ENCODE measurements around the gene ADAMTSL4. TPM values are rescaled to one million over a fixed set of nuclear protein-coding genes. Genes with fewer than 3 reads are reported as not detected.

The ADAMTSL4 gene
- total RNA-seq (2014; rRNA removed) = 2.8 and 3.1 TPM in 2 replicates
- polyA plus RNA-seq (2012) = 4.8 TPM

DNA sequence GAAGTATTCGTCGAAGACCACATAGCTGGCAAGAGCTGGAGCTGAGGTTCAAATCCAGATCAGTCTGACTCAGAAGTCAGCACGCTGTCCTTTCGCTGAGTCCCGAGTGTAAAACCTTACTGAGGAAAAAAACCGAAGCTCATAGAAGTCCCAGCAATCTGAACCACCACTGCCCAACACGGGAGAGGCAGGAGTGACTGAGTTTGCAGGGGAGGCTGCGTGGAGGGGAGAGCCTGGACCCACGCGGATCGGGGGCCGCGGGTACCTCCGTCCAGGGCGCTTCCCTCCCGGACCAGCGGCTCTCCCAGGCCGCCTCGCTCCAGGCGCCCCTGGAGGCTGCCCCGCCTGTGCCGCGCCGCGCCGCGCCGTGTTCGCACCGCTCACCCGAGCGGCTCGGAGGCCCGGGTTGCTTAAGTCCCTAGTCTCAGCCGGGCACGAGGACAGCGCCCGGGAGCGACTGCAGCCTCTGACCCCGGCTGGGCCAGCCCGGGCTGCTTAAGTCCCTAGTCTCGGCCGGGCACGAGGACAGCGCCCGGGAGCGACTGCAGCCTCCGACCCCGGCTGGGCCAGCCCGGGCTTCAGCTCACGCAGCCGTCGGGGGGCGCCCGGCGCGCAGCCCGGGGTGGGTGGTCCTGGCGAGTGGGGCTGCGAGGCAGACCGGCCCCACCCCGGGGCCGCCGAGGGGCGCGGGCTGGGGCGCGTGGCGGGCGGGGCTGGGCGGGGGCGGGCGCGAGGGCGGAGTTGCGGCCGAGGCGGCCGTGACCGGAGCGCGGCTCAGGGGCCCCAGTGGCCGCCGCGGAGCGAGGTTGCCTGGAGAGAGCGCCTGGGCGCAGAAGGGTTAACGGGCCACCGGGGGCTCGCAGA, at the start of gene ADAMTSL4:
Gene ADAMTSL4, plus strand, starts transcription at position 777 of the 864 bp plus-strand sequence. CDS start 2,881 bp downstream, outside the sequence.
- peak; percentile 75 for DNase-seq (ENCODE audit: low read depth)

DNA sequence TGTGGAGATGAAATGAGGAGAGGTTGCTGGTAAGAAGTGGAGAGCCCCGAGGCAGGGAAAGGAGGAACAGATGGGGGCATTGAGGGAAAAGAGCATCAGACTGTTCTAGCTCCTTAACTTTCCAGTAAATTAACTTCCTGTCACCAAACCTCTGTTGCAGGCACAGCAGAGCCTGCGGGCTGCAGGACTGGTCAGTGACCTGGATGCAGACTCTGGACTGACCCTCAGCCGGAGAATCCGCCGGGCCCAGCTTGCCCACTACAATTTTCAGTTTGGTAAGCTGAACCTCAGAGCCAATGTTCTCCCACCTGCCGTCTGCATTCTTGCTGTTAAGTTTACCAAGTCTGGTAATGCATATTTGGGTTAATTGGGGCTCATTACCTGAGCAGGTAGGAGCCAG, 43.8 kb upstream of the ADAMTSL4 start:
- no peak for DNase-seq (ENCODE audit: low read depth)

DNA sequence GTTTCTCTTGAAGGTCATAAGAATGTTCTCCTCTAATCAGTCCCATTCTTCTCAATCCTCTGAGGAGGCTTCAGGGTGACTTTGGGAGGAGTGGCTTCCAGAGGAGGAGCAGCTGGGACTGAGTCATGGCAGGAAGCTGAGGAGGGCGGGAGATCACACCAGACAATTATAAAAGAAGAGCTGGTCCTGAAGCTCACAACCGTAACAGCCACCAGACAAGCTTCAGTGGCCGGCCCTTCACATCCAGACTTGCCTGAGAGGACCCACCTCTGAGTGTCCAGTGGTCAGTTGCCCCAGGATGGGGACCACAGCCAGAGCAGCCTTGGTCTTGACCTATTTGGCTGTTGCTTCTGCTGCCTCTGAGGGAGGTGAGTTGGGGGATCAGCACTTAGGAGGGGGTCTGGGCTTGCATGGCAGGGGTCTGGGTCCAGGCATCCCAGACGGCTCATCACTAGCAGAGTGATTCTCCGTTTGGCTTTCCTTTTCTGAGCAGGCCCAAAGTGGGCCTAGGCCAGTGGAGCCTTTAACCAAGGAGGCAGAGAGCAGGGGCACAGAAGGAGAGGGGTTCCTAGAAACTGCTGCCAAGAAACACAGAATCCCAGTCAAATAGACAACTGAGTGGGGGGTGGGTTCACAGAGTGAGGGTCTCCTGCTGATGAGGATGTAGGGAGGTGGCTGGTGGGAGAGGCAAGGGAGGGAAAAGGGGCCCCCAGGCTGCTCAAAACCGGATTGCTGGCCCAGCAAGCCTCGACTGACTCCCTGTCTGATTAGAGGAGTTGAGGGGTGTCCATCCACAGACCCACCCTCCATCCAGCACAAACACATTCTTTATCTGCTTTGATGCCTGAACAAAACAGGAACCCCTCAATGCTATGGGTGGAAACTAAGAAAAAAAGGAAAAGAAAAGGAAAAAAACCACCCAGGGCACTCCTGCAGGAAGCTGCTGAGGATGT, 41.0 kb upstream of the ADAMTSL4 start, which contains the start of gene ECM1:
Gene ECM1, plus strand, starts transcription at position 198 of the 953 bp plus-strand sequence. Its CDS starts 101 bp downstream, at position 299.
- DNase-seq (ENCODE audit: low read depth) = peak; percentile 85

DNA sequence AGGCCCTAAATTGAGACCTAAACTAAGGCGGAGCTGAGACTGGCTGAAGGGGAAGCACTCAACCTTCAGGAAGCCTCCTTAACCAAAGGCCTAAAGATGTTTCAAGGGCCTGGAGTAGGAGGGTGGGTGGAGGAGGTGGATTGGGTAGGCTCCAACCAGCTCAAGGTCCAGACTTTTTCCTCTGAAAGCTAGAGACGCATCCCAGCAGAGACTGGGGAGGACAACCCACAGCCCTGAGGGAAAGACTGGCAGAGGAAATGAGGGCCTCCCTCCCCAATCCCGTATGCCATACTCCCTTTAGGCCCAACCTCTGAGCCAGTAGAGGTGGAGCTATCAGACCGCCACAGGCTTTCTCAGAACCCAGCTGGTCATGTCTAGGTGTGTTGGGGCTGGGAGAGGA, 40.2 kb upstream of the ADAMTSL4 start:
- no peak for DNase-seq (ENCODE audit: low read depth)

DNA sequence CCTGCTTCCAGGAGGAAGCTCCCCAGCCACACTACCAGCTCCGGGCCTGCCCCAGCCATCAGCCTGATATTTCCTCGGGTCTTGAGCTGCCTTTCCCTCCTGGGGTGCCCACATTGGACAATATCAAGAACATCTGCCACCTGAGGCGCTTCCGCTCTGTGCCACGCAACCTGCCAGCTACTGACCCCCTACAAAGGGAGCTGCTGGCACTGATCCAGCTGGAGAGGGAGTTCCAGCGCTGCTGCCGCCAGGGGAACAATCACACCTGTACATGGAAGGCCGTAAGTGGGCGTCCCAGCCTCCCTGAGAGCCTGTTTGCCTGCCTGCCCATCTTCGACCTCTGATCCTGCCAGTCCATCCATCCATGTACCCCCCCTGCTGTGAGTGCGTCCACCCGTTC, 37.7 kb upstream of the ADAMTSL4 start:
- DNase-seq (ENCODE audit: low read depth) = no peak

DNA sequence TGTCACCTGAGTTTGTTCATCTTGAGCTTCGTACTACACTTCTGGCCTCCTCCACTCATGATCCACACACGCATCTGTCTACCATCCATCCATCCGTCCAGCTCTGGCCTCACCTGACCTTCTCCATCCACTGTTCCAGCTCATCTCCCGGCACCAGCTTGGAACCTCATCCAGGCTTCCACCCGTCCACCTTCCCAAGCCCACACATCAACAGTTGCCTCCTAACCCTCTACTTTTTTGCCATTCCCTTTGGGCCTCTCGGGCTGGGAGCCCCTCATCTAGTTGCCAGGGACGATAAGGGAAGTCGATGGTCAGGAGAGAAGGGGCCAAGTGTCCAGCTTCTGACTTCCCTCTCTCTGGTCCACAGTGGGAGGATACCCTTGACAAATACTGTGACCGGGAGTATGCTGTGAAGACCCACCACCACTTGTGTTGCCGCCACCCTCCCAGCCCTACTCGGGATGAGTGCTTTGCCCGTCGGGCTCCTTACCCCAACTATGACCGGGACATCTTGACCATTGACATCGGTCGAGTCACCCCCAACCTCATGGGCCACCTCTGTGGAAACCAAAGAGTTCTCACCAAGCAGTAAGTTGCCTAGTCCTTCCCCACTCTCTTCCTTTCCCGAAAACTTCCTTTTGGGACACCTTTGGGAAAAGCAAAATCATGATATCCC, 37.1 kb upstream of the ADAMTSL4 start:
- no peak for DNase-seq (ENCODE audit: low read depth)

DNA sequence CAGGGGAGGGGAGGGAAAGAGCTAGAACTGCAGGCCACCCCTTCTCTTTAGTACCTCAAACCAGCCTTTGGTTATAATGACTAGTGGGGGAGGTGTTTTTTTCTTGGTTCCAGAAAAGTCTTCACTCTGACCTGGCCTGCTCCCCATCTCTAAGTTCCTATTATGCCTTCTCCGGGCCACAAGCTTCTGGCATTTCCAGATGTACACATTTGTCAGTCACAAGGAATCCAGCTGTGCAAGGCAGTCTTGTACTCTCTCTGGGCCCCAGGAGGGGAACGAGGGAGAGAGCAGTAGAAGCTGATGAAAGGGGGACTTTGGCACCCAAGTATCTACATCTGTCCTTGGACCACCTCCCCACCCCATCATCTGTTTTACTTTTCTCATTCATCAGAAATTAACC, 36.4 kb upstream of the ADAMTSL4 start:
- no peak for DNase-seq (ENCODE audit: low read depth)

DNA sequence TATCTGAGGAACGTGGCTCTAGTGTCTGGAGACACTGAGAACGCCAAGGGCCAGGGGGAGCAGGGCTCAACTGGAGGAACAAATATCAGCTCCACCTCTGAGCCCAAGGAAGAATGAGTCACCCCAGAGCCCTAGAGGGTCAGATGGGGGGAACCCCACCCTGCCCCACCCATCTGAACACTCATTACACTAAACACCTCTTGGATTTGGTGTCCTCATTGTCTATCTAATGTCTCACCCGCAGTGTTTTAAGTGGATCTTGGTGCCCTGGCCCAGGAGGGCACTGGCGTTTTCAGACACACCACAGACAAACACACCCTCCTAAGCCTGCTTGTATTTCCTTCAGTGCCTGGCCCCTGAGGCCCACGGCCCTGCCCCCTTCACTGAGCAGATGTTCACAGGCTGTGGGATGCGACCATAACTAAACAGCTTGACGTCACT, 35.8 kb upstream of the ADAMTSL4 start:
- peak; percentile 31 for DNase-seq (ENCODE audit: low read depth)

DNA sequence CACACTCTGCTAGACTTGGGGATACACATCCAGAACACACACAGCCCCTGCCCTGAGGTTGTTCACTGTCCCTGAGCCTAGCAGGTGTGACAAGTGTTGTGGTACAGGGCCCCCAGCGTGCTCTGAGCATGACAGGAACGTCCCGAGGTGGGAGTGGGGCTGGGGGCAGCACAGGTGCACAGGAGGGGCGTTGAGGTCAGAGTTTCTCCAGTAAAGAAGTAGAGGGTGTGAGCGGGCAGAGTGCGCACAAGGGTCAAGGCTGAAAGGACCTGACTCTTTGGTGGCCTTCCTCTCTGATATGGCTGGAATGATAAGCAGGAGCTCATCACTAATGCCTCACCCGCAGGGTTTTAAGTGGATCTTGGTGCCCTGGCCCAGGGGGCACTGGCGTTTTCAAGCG, 34.9 kb upstream of the ADAMTSL4 start:
- no peak for DNase-seq (ENCODE audit: low read depth)

DNA sequence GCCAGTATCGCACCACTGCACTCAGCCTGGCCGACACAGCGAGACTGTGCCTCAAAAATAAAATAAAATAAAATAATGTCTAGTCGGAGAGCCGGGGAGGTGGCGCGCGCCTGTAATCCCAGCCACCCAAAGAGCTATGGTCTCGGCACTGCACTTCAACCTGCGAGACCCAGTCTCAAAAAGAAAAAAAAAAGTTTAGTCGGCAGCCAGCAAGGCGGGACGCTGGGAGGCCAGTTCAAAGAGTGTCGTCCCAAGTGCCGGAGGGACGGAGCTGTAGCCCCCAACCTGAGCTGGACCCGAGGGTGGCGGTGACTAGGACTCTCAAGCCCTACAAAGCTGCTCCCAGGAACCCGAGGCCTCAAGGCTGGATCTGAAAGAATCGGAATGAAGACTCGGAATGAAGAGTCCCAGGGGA, 34.3 kb upstream of the ADAMTSL4 start:
- DNase-seq (ENCODE audit: low read depth) = no peak

DNA sequence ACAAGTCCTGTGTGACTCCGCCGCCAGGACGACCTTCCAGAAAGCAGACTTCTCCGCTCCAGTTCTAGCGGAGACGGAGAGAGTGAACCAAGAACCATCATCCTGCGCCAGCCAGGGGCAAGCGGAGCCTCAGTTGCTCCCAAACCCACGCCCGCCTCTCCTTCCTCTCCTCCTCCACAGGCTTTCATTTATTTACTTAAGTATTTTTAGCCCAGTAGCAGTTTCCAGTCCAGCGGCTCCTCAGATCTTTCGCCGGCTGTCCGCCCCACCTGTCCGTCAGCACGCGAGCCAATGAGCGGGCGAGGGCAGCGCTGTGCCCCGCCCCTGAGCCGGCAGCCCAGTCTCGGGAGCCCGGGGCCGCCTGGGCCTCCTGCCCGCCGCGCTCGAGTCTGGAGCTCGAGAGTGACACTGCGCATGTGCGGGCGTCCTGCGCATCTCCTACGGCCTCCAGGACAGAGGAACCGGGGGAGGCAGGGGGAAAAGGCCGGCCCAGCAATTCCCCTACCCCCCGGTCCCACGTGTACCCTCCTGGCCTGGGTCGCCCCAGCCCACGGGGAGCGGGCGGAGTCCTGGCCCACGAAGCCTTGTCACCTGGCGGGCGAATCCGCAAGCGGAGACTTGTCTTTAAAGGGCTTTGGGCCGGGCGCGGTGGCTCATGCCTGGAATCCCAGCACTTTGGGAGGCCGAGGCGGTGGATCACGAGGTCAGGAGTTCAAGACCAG, 33.7 kb upstream of the ADAMTSL4 start, which contains the start of gene FALEC:
Gene FALEC, plus strand, starts transcription at position 425 of the 722 bp plus-strand sequence.
- DNase-seq (ENCODE audit: low read depth) = peak; percentile 95

DNA sequence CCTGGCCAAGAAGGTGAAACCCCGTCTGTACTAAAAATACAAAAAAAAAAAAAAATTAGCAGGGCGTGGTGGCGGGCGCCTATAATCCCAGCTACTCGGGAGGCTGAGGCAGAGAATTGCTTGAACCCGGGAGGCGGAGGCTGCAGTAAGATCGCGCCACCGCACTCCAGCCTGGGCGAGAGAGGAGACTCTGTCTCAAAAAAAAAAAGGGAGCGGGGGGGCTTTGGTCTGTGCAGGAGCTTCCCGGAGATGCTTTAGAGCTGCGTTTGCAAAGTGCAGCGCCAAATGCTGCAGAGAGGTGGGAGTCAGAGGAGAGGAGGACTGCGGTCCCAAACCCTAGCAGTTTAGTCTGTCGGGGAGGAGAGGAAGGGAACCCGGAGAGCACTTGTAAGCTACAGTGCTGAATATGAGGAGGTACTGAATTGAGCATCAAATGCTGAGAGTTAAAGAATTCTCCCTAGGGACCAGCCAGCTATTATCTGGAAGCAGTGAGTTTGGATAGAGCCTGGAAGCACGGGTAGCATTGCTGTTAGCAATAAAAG, 33.1 kb upstream of the ADAMTSL4 start:
- DNase-seq (ENCODE audit: low read depth) = no peak

DNA sequence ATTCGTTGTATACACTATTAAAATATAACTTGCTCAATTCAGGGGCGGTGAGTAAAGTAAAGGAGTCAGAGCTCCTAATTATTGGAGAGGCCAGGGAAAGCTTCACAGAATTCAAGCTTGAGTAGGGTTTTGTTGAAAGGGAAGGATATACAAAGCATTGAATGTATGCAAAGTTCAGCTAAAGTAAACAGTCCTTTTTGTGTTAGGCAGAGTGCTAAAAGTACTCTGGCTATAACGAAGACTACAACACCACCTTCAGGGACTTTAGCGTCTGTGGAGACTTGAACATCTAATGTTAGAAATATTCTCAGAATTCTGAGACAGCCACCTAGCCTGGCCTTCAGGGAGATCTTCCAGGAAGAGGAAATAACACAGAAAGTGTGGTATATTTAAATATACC, 32.6 kb upstream of the ADAMTSL4 start:
- DNase-seq (ENCODE audit: low read depth) = no peak

DNA sequence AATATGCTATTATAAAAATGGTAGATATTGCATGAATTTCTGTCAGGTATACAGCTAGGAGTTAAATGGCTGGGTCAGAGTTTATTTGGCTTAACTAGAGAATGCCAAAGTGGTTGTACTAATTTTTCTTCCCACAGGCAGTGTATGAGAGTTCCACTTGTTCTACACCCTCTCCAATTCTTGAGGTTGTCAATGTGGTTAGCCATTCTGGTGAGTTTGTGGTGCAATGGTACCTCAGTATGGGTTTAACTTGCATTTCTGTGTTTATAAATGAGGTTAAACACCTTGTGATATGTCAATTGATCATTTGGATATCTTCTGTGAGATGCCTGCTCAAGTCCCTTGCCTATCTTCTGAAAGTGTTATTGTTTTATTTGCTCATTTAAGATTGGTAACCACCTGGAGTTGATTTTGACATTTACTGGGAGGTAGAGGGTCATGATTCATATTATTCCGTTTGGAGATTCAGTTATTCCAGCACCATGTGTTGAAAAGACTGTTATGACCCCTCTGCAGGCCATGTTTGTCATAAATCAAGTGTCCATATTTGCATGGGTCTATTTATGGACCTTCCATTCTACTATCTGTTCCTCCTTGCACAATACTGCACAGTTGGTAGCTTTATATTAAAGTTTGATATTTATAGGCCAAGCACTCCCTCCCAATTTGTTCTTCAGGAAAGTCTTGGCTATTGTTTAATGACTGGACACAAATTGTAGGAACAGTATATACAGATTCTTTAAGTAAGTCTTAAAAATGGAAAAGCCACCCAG, 27.8 kb upstream of the ADAMTSL4 start:
- DNase-seq (ENCODE audit: low read depth) = no peak

DNA sequence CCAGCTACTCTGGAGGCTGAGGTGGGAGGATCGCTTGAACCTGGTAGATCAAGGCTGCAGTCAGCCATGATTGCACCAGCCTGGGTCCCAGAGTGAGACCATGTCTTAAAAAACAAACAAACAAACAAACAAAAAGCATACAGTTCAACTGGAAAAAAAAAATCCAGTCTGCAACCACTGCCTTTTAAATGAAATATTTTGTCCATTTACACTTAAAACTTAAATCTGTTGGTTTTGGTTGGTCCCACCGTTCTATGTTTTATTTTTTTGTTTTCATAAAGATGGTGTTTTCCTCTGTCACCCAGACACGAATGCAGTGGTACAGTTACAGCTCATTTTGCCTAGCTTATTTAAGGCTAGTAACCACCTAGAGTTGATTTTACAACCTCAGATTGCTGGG, 23.9 kb upstream of the ADAMTSL4 start:
- DNase-seq (ENCODE audit: low read depth) = no peak

DNA sequence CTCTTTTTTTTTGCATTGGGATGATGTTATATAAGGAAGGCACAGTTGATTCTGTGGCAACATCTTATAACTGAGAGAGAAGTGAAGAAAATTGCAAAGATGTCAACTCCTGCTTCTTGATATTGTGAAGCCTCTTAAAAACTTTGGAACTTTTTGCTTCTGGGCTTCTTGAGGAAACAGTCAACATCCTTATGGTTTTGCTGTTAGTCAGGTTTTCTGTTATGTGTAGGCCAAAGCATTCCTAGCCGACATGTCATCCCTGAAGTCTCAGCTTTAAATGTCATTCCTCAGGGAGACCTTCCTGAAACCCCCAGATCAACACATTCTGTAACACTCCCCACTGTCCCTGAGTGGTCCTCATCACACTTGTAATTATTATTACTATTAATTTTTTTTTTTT, 21.0 kb upstream of the ADAMTSL4 start:
- peak; percentile 50 for DNase-seq (ENCODE audit: low read depth)

DNA sequence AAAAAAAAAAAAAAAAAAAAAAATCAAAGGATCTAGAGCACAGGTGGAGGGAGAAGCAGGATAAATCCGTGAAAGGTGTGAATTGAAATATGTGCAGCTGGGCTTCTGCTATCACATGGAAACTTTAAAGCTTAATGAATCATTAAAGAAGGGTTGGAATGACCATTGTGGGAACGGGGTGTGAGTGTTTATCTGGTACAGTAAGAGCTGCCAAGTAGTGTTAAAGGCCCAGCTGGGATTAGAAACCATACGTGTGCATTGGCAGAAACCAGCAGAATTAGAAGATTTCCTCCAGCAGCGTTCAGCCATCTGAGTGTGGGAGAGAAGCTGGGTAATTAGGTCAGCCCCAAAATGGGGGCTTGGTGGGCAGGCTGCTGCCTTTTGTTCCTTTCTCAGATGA, 20.2 kb upstream of the ADAMTSL4 start:
- peak; percentile 60 for DNase-seq (ENCODE audit: low read depth)

DNA sequence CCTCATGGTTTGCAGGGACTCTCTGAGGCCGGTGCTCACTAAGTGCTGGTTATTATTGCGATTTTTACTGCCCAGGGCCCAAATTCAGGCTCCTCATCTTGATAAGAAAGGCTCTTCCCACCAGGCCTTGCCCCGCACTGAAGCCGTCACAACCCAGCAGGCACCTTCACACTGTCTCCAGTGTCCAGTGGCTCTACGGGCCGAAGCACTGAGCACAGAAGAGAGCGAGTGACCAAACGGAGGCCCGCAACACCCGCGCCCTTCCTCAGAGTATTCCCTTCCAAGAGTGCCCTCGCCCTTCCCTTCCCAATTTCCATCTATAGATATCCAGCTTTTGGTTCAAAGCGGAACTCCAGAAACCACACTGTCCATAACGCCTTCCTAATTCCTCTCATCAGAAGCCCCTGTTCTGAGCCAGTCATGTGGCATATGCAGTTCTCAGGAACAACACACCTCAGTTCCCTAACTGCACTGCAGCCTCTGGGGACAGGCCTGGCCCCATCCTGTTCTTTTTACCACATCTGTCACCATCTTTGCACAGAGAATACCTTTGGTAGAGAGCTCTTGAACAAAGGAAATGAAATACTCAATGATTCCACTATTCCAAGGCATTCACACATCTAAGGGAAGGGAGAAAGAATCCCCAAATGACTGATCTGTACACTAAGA, 18.6 kb upstream of the ADAMTSL4 start:
- DNase-seq (ENCODE audit: low read depth) = no peak

DNA sequence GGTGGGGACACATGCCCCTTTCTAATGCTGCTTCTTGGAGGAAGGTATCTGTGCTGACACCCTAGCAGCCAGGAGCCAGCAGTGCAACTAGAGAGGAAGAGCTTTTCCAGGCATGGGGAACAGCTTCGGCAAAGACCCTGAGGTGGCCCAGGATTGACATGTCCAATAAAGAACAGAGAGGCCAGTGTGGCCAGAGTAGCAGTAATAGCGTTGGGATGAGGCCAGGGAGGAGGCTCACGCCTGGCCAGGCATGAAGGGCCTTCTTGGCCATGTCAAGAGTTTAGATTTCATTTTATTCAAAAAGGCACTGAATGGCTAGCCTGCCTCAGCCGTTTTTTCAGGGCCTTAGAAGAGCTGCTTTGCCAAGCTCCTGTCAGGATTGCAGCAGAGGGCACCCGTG, 16.3 kb upstream of the ADAMTSL4 start:
- DNase-seq (ENCODE audit: low read depth) = no peak

All from LHCN-M2 (cell line).